OCI-LY3 (cell line): ENCODE measurements around the gene MYL6B.

Source experiments
- H2AFZ ChIP-seq: fragments of 200-600, 300-600 bp; shearing (Covaris generic); 2 replicates; pipeline ENCODE4 v1.6.0; 2014; ENCODE audit warnings: antibody characterized with exemption, low read depth, low read length
- H3K27ac ChIP-seq: fragments of 200-600, 300-600 bp; sonication (generic); 2 replicates; pipeline ENCODE4 v1.5.1; 2014; ENCODE audit warnings: mild to moderate bottlenecking, low read length, moderate library complexity, mixed read lengths
- H3K27me3 ChIP-seq: fragments of 200-600, 300-600 bp; sonication (generic); 2 replicates; pipeline ENCODE4 v1.6.1; 2014; ENCODE audit warnings: low read depth, low read length, mixed read lengths
- H3K36me3 ChIP-seq: fragments of 200-600, 300-600 bp; sonication (generic); replicated peaks from 2 replicates; pipeline ENCODE3; 2014; ENCODE audit warnings: low read depth, low read length, mixed read lengths
- H3K4me1 ChIP-seq: fragments of 300-600, 200-600 bp; sonication (generic); 2 replicates; pipeline ENCODE4 v1.6.1; 2014; ENCODE audit warnings: low read length, mixed read lengths
- H3K4me2 ChIP-seq: fragments of 200-600, 300-600 bp; sonication (generic); 2 replicates; pipeline ENCODE4 v1.6.1; 2014; ENCODE audit warnings: low read length, mixed read lengths
- H3K4me3 ChIP-seq: fragments of 300-600, 200-600 bp; sonication (generic); 2 replicates; pipeline ENCODE4 v1.5.1; 2014; ENCODE audit warnings: antibody characterized with exemption, mild to moderate bottlenecking, low read length, moderate library complexity
- H3K79me2 ChIP-seq: fragments of 300-600, 200-600 bp; shearing (Covaris generic); 2 replicates; pipeline ENCODE4 v1.6.1; 2014; ENCODE audit warnings: mild to moderate bottlenecking, low read length, mixed read lengths
- H3K9ac ChIP-seq: fragments of 300-600, 200-600 bp; shearing (Covaris generic); 2 replicates; pipeline ENCODE4 v1.6.0; 2014; ENCODE audit warnings: mild to moderate bottlenecking, low read length, moderate library complexity
- H3K9me3 ChIP-seq: fragments of 200-600, 300-600 bp; shearing (Covaris generic); 2 replicates; pipeline ENCODE4 v1.6.1; 2014; ENCODE audit warnings: low read length, mixed read lengths; ENCODE audit not compliant: insufficient read depth
- H4K20me1 ChIP-seq: fragments of 200-600, 300-600 bp; sonication (generic); 2 replicates; pipeline ENCODE4 v1.6.1; 2016; ENCODE audit warnings: low read length, mixed read lengths; ENCODE audit not compliant: insufficient read depth
- CTCF ChIP-seq: fragments of 200-600, 300-600 bp; sonication (generic); IDR thresholded peaks from 2 replicates; pipeline ENCODE4 v1.5.1; 2014; ENCODE audit warnings: antibody characterized with exemption, low read length, low read depth
- EZH2phosphoT487 ChIP-seq: fragments of 200-600 bp; shearing (Covaris generic); IDR thresholded peaks from 2 replicates; pipeline ENCODE4 v1.6.1; 2018; ENCODE audit warnings: antibody characterized with exemption, mixed run types, low read depth

The MYL6B gene

GRCh38 chr12:56134897-56135296, 17.5 kb upstream of the MYL6B start:
- TF ChIP-seq CTCF, result no peak
- TF ChIP-seq EZH2phosphoT487, result no peak
- Histone ChIP-seq H3K4me1 (no peaks in the 10 kb centered on the region), H3K36me3 (peaks cover 61% of the 10 kb centered on the region), H3K27me3 (no peaks in the 10 kb centered on the region), H3K79me2 (no peaks in the 10 kb centered on the region), H3K9me3 (no peaks in the 10 kb centered on the region), H2AFZ (no peak overlapping the region), H4K20me1 (no peaks in the 10 kb centered on the region), H3K4me3 (no peak overlapping the region), H3K4me2 (no peak overlapping the region), H3K27ac (no peak overlapping the region), H3K9ac (no peak overlapping the region)

- no peaks in the 10 kb centered on the region for H4K20me1 ChIP-seq
- TF ChIP-seq CTCF (no peak), EZH2phosphoT487 (no peak)
- no peak overlapping the region for H3K9ac ChIP-seq
- H2AFZ ChIP-seq, result no peak overlapping the region
- H3K4me2 ChIP-seq, result no peak overlapping the region
- no peaks in the 10 kb centered on the region for H3K27me3 ChIP-seq
- H3K9me3 ChIP-seq, result no peaks in the 10 kb centered on the region
- H3K36me3 ChIP-seq, result peaks cover 60% of the 10 kb centered on the region
- no peaks in the 10 kb centered on the region for H3K4me1 ChIP-seq
- no peak overlapping the region for H3K4me3 ChIP-seq
- H3K79me2 ChIP-seq, result no peaks in the 10 kb centered on the region
- H3K27ac ChIP-seq, result no peak overlapping the region
These were observed 14.4 kb upstream of the MYL6B start for GRCh38 chr12:56137853-56138571.

GRCh38 chr12:56141946-56142784, 10.2 kb upstream of the MYL6B start:
- TF ChIP-seq CTCF, result no peak
- H3K9ac ChIP-seq, result no peak overlapping the region
- H4K20me1 ChIP-seq, result no peaks in the 10 kb centered on the region
- H3K4me1 ChIP-seq, result no peaks in the 10 kb centered on the region
- no peak overlapping the region for H3K4me2 ChIP-seq
- H3K27me3 ChIP-seq, result no peaks in the 10 kb centered on the region
- H3K9me3 ChIP-seq, result no peaks in the 10 kb centered on the region
- H2AFZ ChIP-seq, result no peak overlapping the region
- H3K27ac ChIP-seq, result no peak overlapping the region
- H3K79me2 ChIP-seq, result no peaks in the 10 kb centered on the region
- H3K4me3 ChIP-seq, result no peak overlapping the region
- peaks cover 62% of the 10 kb centered on the region for H3K36me3 ChIP-seq

GRCh38 chr12:56143217-56143616, 9.2 kb upstream of the MYL6B start:
- Histone ChIP-seq H3K27me3 (no peaks in the 10 kb centered on the region), H3K4me1 (no peaks in the 10 kb centered on the region), H3K4me3 (no peak overlapping the region), H3K9me3 (no peaks in the 10 kb centered on the region), H3K4me2 (no peak overlapping the region), H2AFZ (no peak overlapping the region), H4K20me1 (no peaks in the 10 kb centered on the region), H3K36me3 (peaks cover 52% of the 10 kb centered on the region), H3K9ac (no peak overlapping the region), H3K79me2 (no peaks in the 10 kb centered on the region), H3K27ac (no peak overlapping the region)
- TF ChIP-seq EZH2phosphoT487 (no peak), CTCF (no peak)
